ENCODE data around the gene CMC4. TPM values are rescaled to one million over a fixed set of nuclear protein-coding genes. Genes with fewer than 3 reads are reported as not detected.
A peak's percentile ranks its signal among the peaks of the same experiment; 100 is the strongest.

The CMC4 gene
- total RNA-seq, 1 donor from 2014 or later = 6.9 TPM

- intact Hi-C loops (cut with DNase I) = no loop called here
- no peak for ATAC-seq
- no peaks in the 10 kb centered on the region for H3K9me3 ChIP-seq
- H3K27ac ChIP-seq = no peak overlapping the region
- H3K4me3 ChIP-seq = no peak overlapping the region
- H3K27me3 ChIP-seq (ENCODE audit: low read depth) = no peaks in the 10 kb centered on the region
- no peaks in the 10 kb centered on the region for H3K4me1 ChIP-seq
- TF ChIP-seq CTCF (IDR thresholded peaks at IDR 0.05) = no peak
- no peak for DNase-seq
- peaks cover 9% of the 10 kb centered on the region for H3K36me3 ChIP-seq
Measured at GRCh38 chrX:155105919-155106318, 35.0 kb upstream of the CMC4 start.

- Histone ChIP-seq H3K27me3 (ENCODE audit: low read depth) (no peaks in the 10 kb centered on the region), H3K27ac (no peak overlapping the region), H3K4me1 (no peaks in the 10 kb centered on the region), H3K9me3 (no peaks in the 10 kb centered on the region), H3K36me3 (peaks cover 33% of the 10 kb centered on the region), H3K4me3 (no peak overlapping the region)
- DNase-seq = no peak
- intact Hi-C loops (cut with DNase I) = no loop called here
- peak; percentile 50 for TF ChIP-seq CTCF (IDR thresholded peaks at IDR 0.05)
- peak; percentile 45 to 47 for ATAC-seq
Measured at GRCh38 chrX:155094468-155095061, 23.6 kb upstream of the CMC4 start.

- TF ChIP-seq CTCF (IDR thresholded peaks at IDR 0.05) = no peak
- Histone ChIP-seq H3K36me3 (peaks cover 21% of the 10 kb centered on the region), H3K4me3 (no peak overlapping the region), H3K4me1 (no peaks in the 10 kb centered on the region), H3K9me3 (no peaks in the 10 kb centered on the region), H3K27ac (no peak overlapping the region), H3K27me3 (ENCODE audit: low read depth) (no peaks in the 10 kb centered on the region)
- no peak for DNase-seq
- intact Hi-C loops (cut with DNase I) = no loop called here
- ATAC-seq = no peak
Measured at GRCh38 chrX:155086961-155087735, 16.2 kb upstream of the CMC4 start.

- intact Hi-C loops (cut with DNase I) = no loop called here
- no peak for DNase-seq
- no peak for ATAC-seq
- Histone ChIP-seq H3K9me3 (no peaks in the 10 kb centered on the region), H3K27ac (no peak overlapping the region), H3K27me3 (ENCODE audit: low read depth) (no peaks in the 10 kb centered on the region), H3K4me3 (no peak overlapping the region), H3K36me3 (peaks cover 15% of the 10 kb centered on the region), H3K4me1 (no peaks in the 10 kb centered on the region)
- TF ChIP-seq CTCF (IDR thresholded peaks at IDR 0.05) = peak; percentile 42
Measured at GRCh38 chrX:155086202-155086840, 15.4 kb upstream of the CMC4 start.

- H3K4me3 ChIP-seq = peak overlapping the region; percentile 66
- H3K4me1 ChIP-seq = peaks cover 19% of the 10 kb centered on the region
- peak in 1 of 2 donors; percentile 14 for ATAC-seq
- H3K27ac ChIP-seq = peak overlapping the region; percentile 84
- no peaks in the 10 kb centered on the region for H3K9me3 ChIP-seq
- peaks cover 13% of the 10 kb centered on the region for H3K36me3 ChIP-seq
- H3K27me3 ChIP-seq (ENCODE audit: low read depth) = no peaks in the 10 kb centered on the region
- DNase-seq = no peak
- TF ChIP-seq CTCF (IDR thresholded peaks at IDR 0.05) = no peak
- intact Hi-C loops (cut with DNase I) = no loop called here
Measured at GRCh38 chrX:155071694-155072280, 851 bp upstream of the CMC4 start.

All from lower lobe of right lung (tissue), 2 donors.